Measurements from ENCODE around the gene POLD1.

GRCh38 chr19:50358483-50359327 is 25.4 kb upstream of the POLD1 start:
- TF ChIP-seq CTCF (IDR thresholded peaks at IDR 0.05; ENCODE audit: insufficient read depth, low read depth, low read length) (no peak), EZH2 (IDR thresholded peaks at IDR 0.05; ENCODE audit: insufficient read depth, low read length) (no peak)

Data from astrocyte (in vitro differentiated cells and primary cell).